ENCODE results near the gene TTC7B.

- no peak for TF ChIP-seq CTCF (IDR thresholded peaks at IDR 0.05 in 2 of 3, conservative IDR thresholded peaks at IDR 0.05 in 1 of 3; ENCODE audit: insufficient read depth in 2 of 3, low read depth in 1 of 3, low read length in 3 of 3)
- no peak for TF ChIP-seq POLR2AphosphoS5 (IDR thresholded peaks at IDR 0.05; ENCODE audit: control insufficient read depth, insufficient read depth, low read depth, low read length)
- TF ChIP-seq ZNF224 (CRISPR knock-in tag; IDR thresholded peaks at IDR 0.05), result no peak
- no peak for TF ChIP-seq EP300 (IDR thresholded peaks at IDR 0.05; ENCODE audit: low read length)
- no peak for TF ChIP-seq E2F1 (CRISPR knock-in tag; IDR thresholded peaks at IDR 0.05)
- TF ChIP-seq E4F1 (CRISPR knock-in tag; IDR thresholded peaks at IDR 0.05; ENCODE audit: borderline replicate concordance), result no peak
- TF ChIP-seq HNRNPH1 (optimal IDR thresholded peaks at IDR 0.05; ENCODE audit: low read depth, low read length), result no peak
- no peak for TF ChIP-seq ZNF740 (CRISPR knock-in tag; IDR thresholded peaks at IDR 0.05)
- TF ChIP-seq ZNF740 (tag; IDR thresholded peaks at IDR 0.05), result no peak
- TF ChIP-seq NR2C2 (CRISPR knock-in tag; IDR thresholded peaks at IDR 0.05), result no peak
- TF ChIP-seq NR2C2 (tag; IDR thresholded peaks at IDR 0.05), result no peak
- no peak for TF ChIP-seq GABPB1 (CRISPR knock-in tag; IDR thresholded peaks at IDR 0.05)
- no peak for TF ChIP-seq KLF1 (tag; IDR thresholded peaks at IDR 0.05)
Measured at GRCh38 chr14:90747909-90748308, 68.3 kb downstream of the TTC7B start.

Data from K562 (cell line).